B cell (primary cell): ENCODE results near the gene DDAH2.

Source experiments
- CTCF ChIP-seq: fragments of 200-600 bp; IDR thresholded peaks from one replicate; pipeline ENCODE4 v1.8.0; 2022; ENCODE audit warnings: antibody characterized with exemption, mild to moderate bottlenecking
- EZH2 ChIP-seq: IDR thresholded peaks from 2 replicates; pipeline ENCODE4 v1.6.1; 2012; ENCODE audit warnings: borderline replicate concordance, low read depth, mild to moderate bottlenecking, moderate library complexity, low read length; ENCODE audit not compliant: insufficient read depth, poor library complexity, severe bottlenecking

GRCh38 chr6:31771992-31772358 is 42.9 kb upstream of the DDAH2 start:
- TF ChIP-seq CTCF (no peak), EZH2 (no peak)
